ENCODE results near the gene CBL.
"Not testable (repeated sequence)": the region's sequence is repeated elsewhere in the genome, so short reads cannot be mapped to it uniquely, and the experiment has no call there.

The CBL gene

GRCh38 chr11:119188067-119188466 lies 18.1 kb upstream of the CBL start:
- Mint-ChIP-seq H3K9me3 (no peaks in the 10 kb centered on the region), H3K4me1 (no peaks in the 10 kb centered on the region), H3K27me3 (ENCODE audit: low read depth) (peaks cover 5% of the 10 kb centered on the region), H3K27ac (no peak overlapping the region), H3K36me3 (ENCODE audit: low read depth) (no peaks in the 10 kb centered on the region), H3K4me3 (no peak overlapping the region)
- no peak for TF ChIP-seq CTCF (IDR thresholded peaks at IDR 0.05; ENCODE audit: unreplicated experiment in 3 of 3)

GRCh38 chr11:119188887-119189286 lies 17.3 kb upstream of the CBL start:
- Mint-ChIP-seq H3K27ac (no peak overlapping the region), H3K4me1 (no peaks in the 10 kb centered on the region), H3K36me3 (ENCODE audit: low read depth) (no peaks in the 10 kb centered on the region), H3K9me3 (no peaks in the 10 kb centered on the region), H3K4me3 (no peak overlapping the region), H3K27me3 (ENCODE audit: low read depth) (peaks cover 6% of the 10 kb centered on the region)
- TF ChIP-seq CTCF (IDR thresholded peaks at IDR 0.05; ENCODE audit: unreplicated experiment in 3 of 3), result no peak

- H3K4me1 Mint-ChIP-seq, result no peaks in the 10 kb centered on the region
- H3K9me3 Mint-ChIP-seq, result no peaks in the 10 kb centered on the region
- H3K36me3 Mint-ChIP-seq (ENCODE audit: low read depth), result no peaks in the 10 kb centered on the region
- no peak for TF ChIP-seq CTCF (IDR thresholded peaks at IDR 0.05; ENCODE audit: unreplicated experiment in 3 of 3)
- no peak overlapping the region for H3K4me3 Mint-ChIP-seq
- peaks cover 8% of the 10 kb centered on the region for H3K27me3 Mint-ChIP-seq (ENCODE audit: low read depth)
- no peak overlapping the region for H3K27ac Mint-ChIP-seq
Observed at GRCh38 chr11:119189393-119189792, 16.7 kb upstream of the CBL start.

GRCh38 chr11:119190531-119190930 lies 15.6 kb upstream of the CBL start:
- Mint-ChIP-seq H3K9me3 (no peaks in the 10 kb centered on the region), H3K27me3 (ENCODE audit: low read depth) (peaks cover 8% of the 10 kb centered on the region), H3K27ac (no peak overlapping the region), H3K4me3 (no peak overlapping the region), H3K4me1 (no peaks in the 10 kb centered on the region), H3K36me3 (ENCODE audit: low read depth) (no peaks in the 10 kb centered on the region)
- TF ChIP-seq CTCF (IDR thresholded peaks at IDR 0.05; ENCODE audit: unreplicated experiment in 3 of 3), result no peak

GRCh38 chr11:119191265-119191664 lies 14.9 kb upstream of the CBL start:
- not testable (repeated sequence) for H3K4me3 Mint-ChIP-seq; H3K36me3 Mint-ChIP-seq (ENCODE audit: low read depth); H3K9me3 Mint-ChIP-seq; H3K27ac Mint-ChIP-seq; H3K27me3 Mint-ChIP-seq (ENCODE audit: low read depth); H3K4me1 Mint-ChIP-seq

GRCh38 chr11:119192111-119192510 lies 14.0 kb upstream of the CBL start:
- Mint-ChIP-seq H3K9me3 (no peaks in the 10 kb centered on the region), H3K4me3 (no peak overlapping the region), H3K27me3 (ENCODE audit: low read depth) (peaks cover 8% of the 10 kb centered on the region), H3K27ac (no peak overlapping the region), H3K36me3 (ENCODE audit: low read depth) (no peaks in the 10 kb centered on the region), H3K4me1 (peaks cover 5% of the 10 kb centered on the region)
- TF ChIP-seq CTCF (IDR thresholded peaks at IDR 0.05; ENCODE audit: unreplicated experiment in 3 of 3), result no peak
